H9 (cell line): ENCODE measurements around the gene R3HDM4. TPM values are rescaled to one million over a fixed set of nuclear protein-coding genes. Genes with fewer than 3 reads are reported as not detected.

Experiments
- DNase-seq: peaks from one replicate; pipeline ENCODE4 v3.0.0-alpha.2; 2017
- H2AFZ ChIP-seq: one replicate; pipeline ENCODE4 v1.6.1; 2013; ENCODE audit warnings: mild to moderate bottlenecking, low read length, control low read depth, moderate library complexity
- H2AK5ac ChIP-seq: 2 replicates; pipeline ENCODE4 v1.6.1; 2013; ENCODE audit warnings: low read length, control low read depth, mixed read lengths; ENCODE audit not compliant: insufficient read length
- H2BK120ac ChIP-seq: one replicate; pipeline ENCODE4 v1.6.1; 2013; ENCODE audit warnings: low read depth, mild to moderate bottlenecking, low read length, control low read depth, inconsistent platforms; ENCODE audit not compliant: poor library complexity, severe bottlenecking
- H2BK12ac ChIP-seq: 2 replicates; pipeline ENCODE4 v1.6.1; 2013; ENCODE audit warnings: low read length, control low read depth, mixed read lengths, low read depth; ENCODE audit not compliant: insufficient read length
- H2BK15ac ChIP-seq: 2 replicates; pipeline ENCODE4 v1.6.1; 2013; ENCODE audit warnings: low read depth, low read length, control low read depth
- H2BK20ac ChIP-seq: one replicate; pipeline ENCODE4 v1.6.1; 2013; ENCODE audit warnings: low read depth, mild to moderate bottlenecking, low read length, control low read depth, inconsistent platforms; ENCODE audit not compliant: poor library complexity, severe bottlenecking
- H2BK5ac ChIP-seq: 2 replicates; pipeline ENCODE4 v1.6.1; 2013; ENCODE audit warnings: low read length, control low read depth, mixed read lengths; ENCODE audit not compliant: insufficient read length
- H3K14ac ChIP-seq: 2 replicates; pipeline ENCODE4 v1.6.1; 2013; ENCODE audit warnings: low read length, control low read depth; ENCODE audit not compliant: insufficient read depth
- H3K18ac ChIP-seq: 2 replicates; pipeline ENCODE4 v1.6.1; 2013; ENCODE audit warnings: low read depth, mild to moderate bottlenecking, mixed read lengths, low read length, control low read depth; ENCODE audit not compliant: insufficient read length
- H3K23ac ChIP-seq: 2 replicates; pipeline ENCODE4 v1.6.1; 2013; ENCODE audit warnings: low read length, control low read depth, mixed read lengths, low read depth; ENCODE audit not compliant: insufficient read length
- H3K23me2 ChIP-seq: 2 replicates; pipeline ENCODE4 v1.6.1; 2013; ENCODE audit warnings: low read depth, mild to moderate bottlenecking, mixed read lengths, low read length, control low read depth; ENCODE audit not compliant: insufficient read length, poor library complexity, severe bottlenecking
- H3K27ac ChIP-seq: 2 replicates; pipeline ENCODE4 v1.5.1; 2013; ENCODE audit warnings: low read length, control low read depth, mixed read lengths, low read depth; ENCODE audit not compliant: insufficient read length
- H3K27me3 ChIP-seq: 2 replicates; pipeline ENCODE4 v1.6.1; 2013; ENCODE audit warnings: low read length, control low read depth, inconsistent platforms; ENCODE audit not compliant: insufficient read depth
- H3K4ac ChIP-seq: 2 replicates; pipeline ENCODE4 v1.6.1; 2013; ENCODE audit warnings: low read depth, mild to moderate bottlenecking, control low read depth, inconsistent platforms, low read length, moderate library complexity
- H3K4me1 ChIP-seq: 2 replicates; pipeline ENCODE4 v1.6.1; 2013; ENCODE audit warnings: low read length, control low read depth, inconsistent platforms; ENCODE audit not compliant: insufficient read depth
- H3K4me2 ChIP-seq: 2 replicates; pipeline ENCODE4 v1.6.1; 2013; ENCODE audit warnings: low read length, control low read depth, mixed read lengths; ENCODE audit not compliant: insufficient read length, insufficient read depth
- H3K56ac ChIP-seq: 2 replicates; pipeline ENCODE4 v1.6.1; 2013; ENCODE audit warnings: low read depth, mild to moderate bottlenecking, mixed read lengths, low read length, control low read depth; ENCODE audit not compliant: insufficient read length
- H3K79me1 ChIP-seq: 2 replicates; pipeline ENCODE4 v1.6.1; 2013; ENCODE audit warnings: low read depth, mild to moderate bottlenecking, moderate library complexity, low read length, control low read depth, inconsistent platforms; ENCODE audit not compliant: insufficient read depth, poor library complexity, severe bottlenecking
- H3K79me2 ChIP-seq: 2 replicates; pipeline ENCODE4 v1.6.1; 2013; ENCODE audit warnings: low read length, control low read depth, inconsistent platforms; ENCODE audit not compliant: insufficient read depth
- H3K9ac ChIP-seq: 2 replicates; pipeline ENCODE4 v1.6.1; 2013; ENCODE audit warnings: low read length, control low read depth, mixed read lengths; ENCODE audit not compliant: insufficient read length; ENCODE audit errors: extremely low read depth
- H3K9me3 ChIP-seq: one replicate; pipeline ENCODE4 v1.6.1; 2013; ENCODE audit warnings: low read depth, low read length, inconsistent platforms; ENCODE audit not compliant: control insufficient read depth
- H3T11ph ChIP-seq: one replicate; pipeline ENCODE4 v1.6.1; 2013; ENCODE audit warnings: mild to moderate bottlenecking, low read length, control low read depth, inconsistent platforms
- H4K20me1 ChIP-seq: one replicate; pipeline ENCODE4 v1.6.1; 2013; ENCODE audit not compliant: control insufficient read depth, insufficient read length, insufficient read depth
- H4K5ac ChIP-seq: 2 replicates; pipeline ENCODE4 v1.6.1; 2013; ENCODE audit warnings: low read depth, mild to moderate bottlenecking, mixed read lengths, low read length, control low read depth; ENCODE audit not compliant: insufficient read length
- H4K8ac ChIP-seq: replicated peaks from 2 replicates; pipeline ENCODE4 v1.6.1; 2013; ENCODE audit warnings: low read length, control low read depth, mixed read lengths, low read depth; ENCODE audit not compliant: insufficient read length
- H4K91ac ChIP-seq: 2 replicates; pipeline ENCODE4 v1.6.1; 2013; ENCODE audit warnings: low read depth, mild to moderate bottlenecking, moderate library complexity, mixed read lengths, low read length, control low read depth; ENCODE audit not compliant: insufficient read length
- H3K27ac Mint-ChIP-seq, 3 experiments: 2 replicates in 2 of 3; 3 replicates in 1 of 3; pipeline ENCODE4 v1.8.0; 2020 to 2021; ENCODE audit warnings: mixed read lengths in 3 of 3, mild to moderate bottlenecking in 1 of 3, moderate library complexity in 1 of 3
- H3K27me3 Mint-ChIP-seq: 2 replicates; pipeline ENCODE4 v1.8.0; 2021; ENCODE audit warnings: low read depth, mild to moderate bottlenecking, moderate library complexity, mixed read lengths
- H3K36me3 Mint-ChIP-seq, 3 experiments: 2 replicates in 2 of 3; 3 replicates in 1 of 3; pipeline ENCODE4 v1.8.0; 2020 to 2021; ENCODE audit warnings: low read depth in 3 of 3, mixed read lengths in 3 of 3; ENCODE audit not compliant: insufficient read depth in 1 of 3
- H3K4me1 Mint-ChIP-seq, 2 experiments: 2 replicates each; pipeline ENCODE4 v1.8.0; 2020; ENCODE audit warnings: mixed read lengths in 2 of 2
- H3K4me3 Mint-ChIP-seq, 2 experiments: 2 replicates in 1 of 2; 3 replicates in 1 of 2; pipeline ENCODE4 v1.8.0; 2020 to 2021; ENCODE audit warnings: mild to moderate bottlenecking in 2 of 2, mixed read lengths in 2 of 2, moderate library complexity in 1 of 2
- H3K9me3 Mint-ChIP-seq, 2 experiments: 2 replicates in 1 of 2; 3 replicates in 1 of 2; pipeline ENCODE4 v1.8.0; 2020; ENCODE audit warnings: mild to moderate bottlenecking in 2 of 2, mixed read lengths in 2 of 2, moderate library complexity in 1 of 2
- WGBS: extraction: QIAGEN DNeasy Blood & Tissue Kit; methylation state at CpG from one replicate; pipeline ENCODE4 v1.1.7; 2013; ENCODE audit warnings: missing lambda C conversion rate, low lambda C conversion rate, mixed read lengths; ENCODE audit not compliant: insufficient read length; ENCODE audit errors: extremely low coverage; 5-methylcytosine and 5-hydroxymethylcytosine counted together
- total RNA-seq: library from RNA; stranded (reverse); gene quantifications from 2 replicates; pipeline ENCODE4 v1.2.1, GENCODE V29; 2021
- TF ChIP-seq, protein P1 (sequence below): fragments of 200-600 bp; sonication (generic); conservative IDR thresholded peaks from 3 replicates; pipeline ENCODE4 v1.8.0; 2021; ENCODE audit warnings: antibody characterized with exemption, mild to moderate bottlenecking

Gene R3HDM4
- total RNA-seq, 1 experiment from 2014 or later, result 66.4 TPM

DNA sequence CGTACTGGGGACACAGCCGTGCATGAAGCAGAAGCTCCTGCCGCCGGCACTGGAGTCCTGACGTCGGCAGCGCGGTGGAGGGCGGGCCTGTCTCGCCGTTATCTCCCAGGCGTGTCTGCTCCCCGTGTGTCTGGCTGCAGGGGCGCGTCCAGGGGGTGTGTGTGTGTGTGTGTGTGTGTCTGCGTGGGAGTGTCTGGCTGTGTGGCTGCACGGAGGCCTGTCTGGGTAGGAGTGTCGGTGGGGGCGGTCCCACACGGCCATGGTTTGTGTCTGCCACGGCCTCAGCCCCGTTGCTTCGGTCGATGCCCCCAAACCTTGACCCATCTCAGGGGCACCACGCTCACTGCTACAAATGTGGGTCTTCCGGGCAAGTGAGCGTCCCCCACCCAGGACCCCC, 31.1 kb upstream of the R3HDM4 start:
- Histone ChIP-seq H3K56ac (no peak overlapping the region), H3K79me2 (peaks cover 5% of the 10 kb centered on the region; the same call in 1 of the 2 replicates), H2BK12ac (no peak overlapping the region), H4K8ac (no peak overlapping the region), H2AFZ (no peak overlapping the region), H3K79me1 (no peaks in the 10 kb centered on the region), H2BK15ac (no peak overlapping the region), H3K27me3 (no peaks in the 10 kb centered on the region), H3K27ac (no peak overlapping the region), H3K9ac (no peak overlapping the region), H3K23ac (no peak overlapping the region), H2BK20ac (no peak overlapping the region), H3K4ac (no peak overlapping the region), H3K18ac (no peak overlapping the region), H3K4me1 (no peaks in the 10 kb centered on the region), H3K14ac (no peak overlapping the region), H4K5ac (no peak overlapping the region), H3T11ph (no peak overlapping the region), H2BK5ac (no peak overlapping the region), H2AK5ac (no peak overlapping the region), H3K9me3 (no peaks in the 10 kb centered on the region), H3K4me2 (no peak overlapping the region), H4K91ac (no peak overlapping the region), H3K23me2 (no peaks in the 10 kb centered on the region), H4K20me1 (peaks cover 12% of the 10 kb centered on the region), H2BK120ac (no peak overlapping the region)
- H3K4me1 Mint-ChIP-seq, result no peaks in the 10 kb centered on the region
- peaks cover 16 to 37% (median 37%) of the 10 kb centered on the region in 3 experiments; a peak in 6 of 7 replicates for H3K36me3 Mint-ChIP-seq
- H3K9me3 Mint-ChIP-seq, result no peaks in the 10 kb centered on the region
- TF ChIP-seq, protein P1, sequence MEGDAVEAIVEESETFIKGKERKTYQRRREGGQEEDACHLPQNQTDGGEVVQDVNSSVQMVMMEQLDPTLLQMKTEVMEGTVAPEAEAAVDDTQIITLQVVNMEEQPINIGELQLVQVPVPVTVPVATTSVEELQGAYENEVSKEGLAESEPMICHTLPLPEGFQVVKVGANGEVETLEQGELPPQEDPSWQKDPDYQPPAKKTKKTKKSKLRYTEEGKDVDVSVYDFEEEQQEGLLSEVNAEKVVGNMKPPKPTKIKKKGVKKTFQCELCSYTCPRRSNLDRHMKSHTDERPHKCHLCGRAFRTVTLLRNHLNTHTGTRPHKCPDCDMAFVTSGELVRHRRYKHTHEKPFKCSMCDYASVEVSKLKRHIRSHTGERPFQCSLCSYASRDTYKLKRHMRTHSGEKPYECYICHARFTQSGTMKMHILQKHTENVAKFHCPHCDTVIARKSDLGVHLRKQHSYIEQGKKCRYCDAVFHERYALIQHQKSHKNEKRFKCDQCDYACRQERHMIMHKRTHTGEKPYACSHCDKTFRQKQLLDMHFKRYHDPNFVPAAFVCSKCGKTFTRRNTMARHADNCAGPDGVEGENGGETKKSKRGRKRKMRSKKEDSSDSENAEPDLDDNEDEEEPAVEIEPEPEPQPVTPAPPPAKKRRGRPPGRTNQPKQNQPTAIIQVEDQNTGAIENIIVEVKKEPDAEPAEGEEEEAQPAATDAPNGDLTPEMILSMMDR, result no peak
- H3K27me3 Mint-ChIP-seq, result no peaks in the 10 kb centered on the region; the same call in 1 of the 2 replicates
- DNase-seq, result no peak
- no peak overlapping the region for H3K27ac Mint-ChIP-seq
- H3K4me3 Mint-ChIP-seq, result no peak overlapping the region
- WGBS, result no CpG with 5 or more reads among the region's 27 CpGs
